ENCODE measurements around the gene TRPM3.

DNA sequence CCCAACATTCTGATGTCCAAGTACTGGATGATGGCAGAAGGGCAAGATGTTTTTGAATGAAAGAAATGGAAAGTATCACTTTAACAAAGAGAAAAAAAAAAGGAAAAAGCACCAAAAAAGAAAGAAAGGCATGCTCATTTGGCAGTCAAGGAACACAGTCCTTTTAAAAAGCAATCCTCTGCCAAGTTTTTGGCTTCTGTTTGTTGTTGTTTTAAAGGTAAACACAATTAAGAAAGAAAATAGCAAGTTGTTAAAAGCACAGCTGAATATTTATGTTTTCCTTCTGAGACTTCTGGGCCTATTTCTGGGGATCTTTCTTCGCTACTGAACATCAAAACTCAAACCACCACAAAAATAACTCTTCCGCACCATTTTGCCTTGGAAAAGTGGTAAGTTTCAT, 162.1 kb downstream of the TRPM3 start:
- TF ChIP-seq YY1 (IDR thresholded peaks at IDR 0.05; ENCODE audit: insufficient read depth, insufficient read length) (no peak), ZNF274 (IDR thresholded peaks at IDR 0.05; ENCODE audit: low read depth, low read length) (no peak)

All from NT2/D1 (cell line).